Measurements from ENCODE around the gene MRPL46. TPM values are rescaled to one million over a fixed set of nuclear protein-coding genes. Genes with fewer than 3 reads are reported as not detected.

The MRPL46 gene
- total and polyA plus RNA-seq, 12 donors, result 36.4 to 108 (median 80.3) TPM

DNA sequence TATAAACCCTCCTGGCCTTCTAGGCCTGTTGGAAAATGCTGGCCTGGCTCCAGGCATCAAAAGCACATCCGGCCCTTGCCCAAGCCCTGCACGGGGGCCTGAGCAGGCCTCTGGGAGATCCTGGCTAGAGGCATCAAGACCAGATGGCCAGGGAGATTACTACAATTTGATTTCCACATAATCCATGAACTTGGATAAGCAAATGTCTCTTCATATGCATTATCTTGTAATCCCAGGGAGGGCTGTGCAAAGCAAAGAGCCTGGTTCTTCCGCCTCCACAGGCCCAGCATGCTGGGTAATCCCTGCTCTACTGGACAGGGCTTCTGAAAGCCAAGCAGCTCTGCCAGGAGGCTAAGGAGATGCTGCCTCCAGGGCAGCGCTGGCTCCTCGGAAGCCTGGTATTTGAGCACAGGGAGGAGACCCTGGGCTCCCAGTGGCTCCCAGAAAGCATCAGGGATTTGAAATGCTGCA is 18.2 kb downstream of the MRPL46 start:
- WGBS, 2 donors, result 72 to 80% methylated on average over 5 of the region's 5 CpGs
- intact Hi-C loops (cut with DNase I), result loop anchor here in 1 of 10 donors (10.0 kb wide), 1 partner anchor 174 kb away; no protein-coding TSS in a partner anchor
- Histone ChIP-seq H3K36me3 (no peaks in the 10 kb centered on the region), H3K27me3 (peaks cover 0 to 7% (median 0%) of the 10 kb centered on the region in 7 donors), H3K27ac (no peak overlapping the region), H3K4me1 (peaks cover 0 to 7% (median 2%) of the 10 kb centered on the region in 9 donors), H3K9me3 (peaks cover 0 to 7% (median 0%) of the 10 kb centered on the region in 11 donors), H3K4me3 (no peak overlapping the region)
- DNase-seq (no peak), ATAC-seq (no peak)
- TF ChIP-seq, protein P1, sequence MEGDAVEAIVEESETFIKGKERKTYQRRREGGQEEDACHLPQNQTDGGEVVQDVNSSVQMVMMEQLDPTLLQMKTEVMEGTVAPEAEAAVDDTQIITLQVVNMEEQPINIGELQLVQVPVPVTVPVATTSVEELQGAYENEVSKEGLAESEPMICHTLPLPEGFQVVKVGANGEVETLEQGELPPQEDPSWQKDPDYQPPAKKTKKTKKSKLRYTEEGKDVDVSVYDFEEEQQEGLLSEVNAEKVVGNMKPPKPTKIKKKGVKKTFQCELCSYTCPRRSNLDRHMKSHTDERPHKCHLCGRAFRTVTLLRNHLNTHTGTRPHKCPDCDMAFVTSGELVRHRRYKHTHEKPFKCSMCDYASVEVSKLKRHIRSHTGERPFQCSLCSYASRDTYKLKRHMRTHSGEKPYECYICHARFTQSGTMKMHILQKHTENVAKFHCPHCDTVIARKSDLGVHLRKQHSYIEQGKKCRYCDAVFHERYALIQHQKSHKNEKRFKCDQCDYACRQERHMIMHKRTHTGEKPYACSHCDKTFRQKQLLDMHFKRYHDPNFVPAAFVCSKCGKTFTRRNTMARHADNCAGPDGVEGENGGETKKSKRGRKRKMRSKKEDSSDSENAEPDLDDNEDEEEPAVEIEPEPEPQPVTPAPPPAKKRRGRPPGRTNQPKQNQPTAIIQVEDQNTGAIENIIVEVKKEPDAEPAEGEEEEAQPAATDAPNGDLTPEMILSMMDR (IDR thresholded peaks at IDR 0.05), result no peak

DNA sequence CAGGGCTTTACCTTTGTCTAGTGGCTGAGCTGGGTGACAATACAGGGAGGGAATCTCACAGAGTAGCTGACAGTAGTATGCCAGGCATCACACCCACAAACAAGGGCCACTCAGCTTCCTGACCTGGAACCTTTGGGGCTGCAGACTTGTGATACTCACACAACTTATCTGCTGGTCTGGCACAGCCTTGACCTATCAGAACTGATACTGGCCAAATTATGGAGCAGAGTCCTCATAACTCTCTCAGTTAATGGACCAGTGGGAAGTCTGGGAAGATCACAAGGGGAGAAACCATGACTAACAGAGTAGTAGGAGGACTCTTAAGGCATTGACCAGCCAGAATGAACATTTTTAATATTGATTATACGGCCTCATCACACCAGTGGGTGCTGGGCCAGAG is 19.4 kb downstream of the MRPL46 start:
- no peaks in the 10 kb centered on the region for H3K36me3 ChIP-seq
- H3K27me3 ChIP-seq, result peaks cover 0 to 7% (median 0%) of the 10 kb centered on the region in 7 donors
- no peak for ATAC-seq
- no peak overlapping the region for H3K4me3 ChIP-seq
- DNase-seq, result no peak
- H3K9me3 ChIP-seq, result peaks cover 0 to 20% (median 3%) of the 10 kb centered on the region in 11 donors
- H3K4me1 ChIP-seq, result no peaks in the 10 kb centered on the region
- TF ChIP-seq, protein P1 (IDR thresholded peaks at IDR 0.05), result no peak
- H3K27ac ChIP-seq, result no peak overlapping the region
- WGBS, 2 donors, result 70 to 88% methylated on average over 1 of the region's 1 CpG
- intact Hi-C loops (cut with DNase I), result loop anchor here in 1 of 10 donors (10.0 kb wide), 1 partner anchor 173 kb away; no protein-coding TSS in a partner anchor

DNA sequence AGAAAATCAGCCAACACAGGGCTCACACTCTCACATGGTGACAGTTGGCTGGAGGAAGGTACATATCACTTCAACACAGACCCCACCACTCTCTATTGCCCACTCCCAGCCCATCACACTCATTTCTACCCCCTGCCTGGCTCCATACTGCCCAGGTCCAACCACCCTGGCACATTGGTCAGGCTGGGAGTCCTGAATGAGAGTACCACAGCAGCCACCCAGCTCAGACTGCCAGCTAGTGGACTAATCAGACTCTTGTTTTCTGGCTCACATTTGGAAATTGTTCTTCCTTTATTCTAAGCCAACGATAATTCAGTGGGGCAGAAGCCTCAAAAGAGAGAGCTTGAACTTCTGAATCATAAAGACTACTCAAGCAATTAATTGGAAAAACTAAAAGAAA is 20.0 kb downstream of the MRPL46 start:
- no peak overlapping the region for H3K4me3 ChIP-seq

DNA sequence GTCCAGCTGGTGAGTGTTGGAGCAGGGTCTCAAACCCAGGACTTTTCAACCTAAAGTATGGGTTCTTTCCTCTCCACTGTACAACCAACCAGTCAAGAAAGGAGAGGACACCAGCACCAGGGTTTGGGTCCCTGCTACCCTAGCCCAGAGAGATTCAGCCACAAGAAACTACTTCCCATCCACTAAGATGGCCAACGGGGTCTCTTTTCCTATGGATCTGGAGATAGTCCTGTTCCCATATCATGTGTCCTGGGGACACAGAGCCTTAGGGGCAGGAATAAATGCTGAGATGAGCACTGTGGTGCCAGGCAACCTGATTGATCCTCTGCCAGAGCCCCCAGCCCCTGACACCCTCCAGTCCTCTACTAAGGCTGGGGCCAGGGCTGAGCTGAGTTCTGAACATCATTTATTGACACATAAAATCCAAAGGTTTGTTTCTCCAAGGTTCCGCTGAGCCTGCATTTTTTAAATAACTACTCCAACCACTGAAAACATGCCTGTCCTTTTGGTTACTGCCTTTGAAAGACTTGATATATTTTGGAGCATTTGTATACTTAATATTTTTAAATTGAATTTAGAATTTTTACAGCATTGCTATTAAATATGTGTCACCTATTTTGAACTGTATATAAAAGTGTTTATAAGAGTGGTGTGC is 26.0 kb downstream of the MRPL46 start:
- Histone ChIP-seq H3K4me3 (no peak overlapping the region), H3K4me1 (no peaks in the 10 kb centered on the region), H3K27ac (no peak overlapping the region), H3K36me3 (no peaks in the 10 kb centered on the region), H3K9me3 (peaks cover 0 to 20% (median 3%) of the 10 kb centered on the region in 11 donors), H3K27me3 (peaks cover 0 to 36% (median 20%) of the 10 kb centered on the region in 7 donors)
- intact Hi-C loops (cut with DNase I), result loop anchor here in 1 of 10 donors (10.0 kb wide), 1 partner anchor 166 kb away; no protein-coding TSS in a partner anchor
- DNase-seq (no peak), ATAC-seq (no peak)
- TF ChIP-seq, protein P1 (IDR thresholded peaks at IDR 0.05), result no peak
- WGBS, 2 donors, result 84 to 87% methylated on average over 2 of the region's 2 CpGs

More for the DNA sequence above, 20.0 kb downstream of the MRPL46 start:
- peaks cover 0 to 20% (median 3%) of the 10 kb centered on the region in 11 donors for H3K9me3 ChIP-seq
- ATAC-seq, result no peak
- no peaks in the 10 kb centered on the region for H3K36me3 ChIP-seq
- DNase-seq, result no peak
- TF ChIP-seq, protein P1 (IDR thresholded peaks at IDR 0.05), result no peak
- H3K4me1 ChIP-seq, result no peaks in the 10 kb centered on the region
- peaks cover 0 to 7% (median 0%) of the 10 kb centered on the region in 7 donors for H3K27me3 ChIP-seq
- intact Hi-C loops (cut with DNase I), result loop anchor here in 1 of 10 donors (10.0 kb wide), 1 partner anchor 172 kb away; no protein-coding TSS in a partner anchor
- H3K27ac ChIP-seq, result no peak overlapping the region
- WGBS, 2 donors, result 53 to 66% methylated on average over 1 of the region's 1 CpG
